Mucosa of descending colon (tissue), 3 donors: ENCODE data around the gene C1QTNF3. TPM values are rescaled to one million over a fixed set of nuclear protein-coding genes. Genes with fewer than 3 reads are reported as not detected.
"Not testable (repeated sequence)": the region's sequence is repeated elsewhere in the genome, so short reads cannot be mapped to it uniquely, and the experiment has no call there.

ENCODE experiments used
- ATAC-seq: fragments of 200-7000 bp; cut with Tn5 transposase; one replicate; pipeline ENCODE4 v1.9.1; 2020; ENCODE audit warnings: mild to moderate bottlenecking, moderate library complexity
- DNase-seq, 3 donors: peaks; one replicate each; pipeline ENCODE4 v3.0.0-alpha.2; 2020
- H3K36me3 ChIP-seq: fragments of 200-600 bp; one replicate; pipeline ENCODE4 v1.8.0; 2021; ENCODE audit warnings: low read depth, mild to moderate bottlenecking
- H3K4me1 ChIP-seq: fragments of 200-600 bp; one replicate; pipeline ENCODE4 v1.8.0; 2021; ENCODE audit warnings: low read depth, mild to moderate bottlenecking
- H3K4me3 ChIP-seq: fragments of 200-600 bp; one replicate; pipeline ENCODE4 v1.8.0; 2021; ENCODE audit warnings: mild to moderate bottlenecking
- H3K9me3 ChIP-seq: fragments of 200-600 bp; one replicate; pipeline ENCODE4 v1.8.0; 2021; ENCODE audit warnings: mild to moderate bottlenecking
- intact Hi-C, 2 donors: fragments of 100-400 bp; cut with DNase I in 1 of 2; cut with micrococcal nuclease in 1 of 2; formaldehyde crosslinking; loops; one replicate each; pipeline versions ENCODE4 v1.11.0 to v1.11.1; 2022; cut with DNase I, micrococcal nuclease
- total RNA-seq, 3 donors: library from RNA; stranded (reverse); fragmentation: NEBNext Ultra II Directional in 2 of 3; extraction: Animal tissue kit (Norgen Biotek cat#: 25700) in 2 of 3; gene quantifications; one replicate each; pipeline versions ENCODE4 v1.2.1 to v1.2.4, GENCODE V29; 2021 to 2023
- TF ChIP-seq, protein P1 (sequence below): fragments of 200-600 bp; IDR thresholded peaks from one replicate; pipeline ENCODE4 v1.8.0; 2022; ENCODE audit warnings: antibody characterized with exemption, mild to moderate bottlenecking
- donor health status: DM: no; HTN: no; CAD: no; lungs with moderate emphysema.
- donor health status: DM: no; HTN: no; CAD: no.
- donor health status: DM: no; HTN: yes; CAD: no.

C1QTNF3 gene
- total RNA-seq, 3 donors from 2014 or later: 5.3 to 10.0 (median 6.1) TPM

DNA sequence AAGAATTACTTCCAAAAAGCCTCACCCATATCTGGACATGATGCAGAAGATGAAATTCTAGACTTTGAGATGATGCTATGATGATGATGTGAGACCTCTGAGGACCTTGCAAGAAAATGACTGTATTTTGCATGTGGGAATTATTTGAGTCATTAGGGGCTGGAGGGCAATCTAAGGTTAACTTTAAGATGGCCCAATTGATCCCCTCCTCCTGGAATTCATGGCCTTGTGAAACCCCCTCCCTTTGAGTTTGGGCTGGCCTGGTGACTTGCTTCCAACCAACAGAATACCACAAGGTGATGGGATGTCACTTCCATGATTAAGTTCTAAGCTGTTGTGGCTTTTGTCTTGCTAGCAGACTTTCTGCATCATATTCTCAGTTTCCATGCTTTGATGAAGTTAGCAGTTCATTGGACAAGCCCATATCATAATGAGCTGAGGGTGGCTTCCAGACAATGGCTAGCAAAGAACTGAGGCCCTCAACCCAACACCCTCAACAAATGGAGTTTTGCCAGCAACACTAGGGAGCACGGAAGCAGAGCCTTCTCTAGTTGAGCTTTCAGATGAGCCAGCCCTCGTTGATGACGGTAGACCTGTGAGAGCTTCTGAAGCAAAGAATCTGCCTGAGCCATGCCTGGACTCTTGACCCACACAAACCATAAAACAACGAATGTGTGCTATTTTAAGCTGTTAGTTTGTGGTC is 27.7 kb downstream of the C1QTNF3 start:
- Histone ChIP-seq H3K36me3 (no peaks in the 10 kb centered on the region), H3K9me3 (no peaks in the 10 kb centered on the region), H3K4me3 (no peak overlapping the region), H3K4me1 (no peaks in the 10 kb centered on the region)
- TF ChIP-seq, protein P1, sequence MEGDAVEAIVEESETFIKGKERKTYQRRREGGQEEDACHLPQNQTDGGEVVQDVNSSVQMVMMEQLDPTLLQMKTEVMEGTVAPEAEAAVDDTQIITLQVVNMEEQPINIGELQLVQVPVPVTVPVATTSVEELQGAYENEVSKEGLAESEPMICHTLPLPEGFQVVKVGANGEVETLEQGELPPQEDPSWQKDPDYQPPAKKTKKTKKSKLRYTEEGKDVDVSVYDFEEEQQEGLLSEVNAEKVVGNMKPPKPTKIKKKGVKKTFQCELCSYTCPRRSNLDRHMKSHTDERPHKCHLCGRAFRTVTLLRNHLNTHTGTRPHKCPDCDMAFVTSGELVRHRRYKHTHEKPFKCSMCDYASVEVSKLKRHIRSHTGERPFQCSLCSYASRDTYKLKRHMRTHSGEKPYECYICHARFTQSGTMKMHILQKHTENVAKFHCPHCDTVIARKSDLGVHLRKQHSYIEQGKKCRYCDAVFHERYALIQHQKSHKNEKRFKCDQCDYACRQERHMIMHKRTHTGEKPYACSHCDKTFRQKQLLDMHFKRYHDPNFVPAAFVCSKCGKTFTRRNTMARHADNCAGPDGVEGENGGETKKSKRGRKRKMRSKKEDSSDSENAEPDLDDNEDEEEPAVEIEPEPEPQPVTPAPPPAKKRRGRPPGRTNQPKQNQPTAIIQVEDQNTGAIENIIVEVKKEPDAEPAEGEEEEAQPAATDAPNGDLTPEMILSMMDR: no peak
- intact Hi-C loops: no loop called here
- DNase-seq (peak in 1 of 3 donors; percentile 58), ATAC-seq (peak; percentile 89)

GRCh38 chr5:34014626-34015025 is 28.4 kb downstream of the C1QTNF3 start:
- TF ChIP-seq, protein P1: no peak
- peak; percentile 72 for ATAC-seq
- no peak for DNase-seq

DNA sequence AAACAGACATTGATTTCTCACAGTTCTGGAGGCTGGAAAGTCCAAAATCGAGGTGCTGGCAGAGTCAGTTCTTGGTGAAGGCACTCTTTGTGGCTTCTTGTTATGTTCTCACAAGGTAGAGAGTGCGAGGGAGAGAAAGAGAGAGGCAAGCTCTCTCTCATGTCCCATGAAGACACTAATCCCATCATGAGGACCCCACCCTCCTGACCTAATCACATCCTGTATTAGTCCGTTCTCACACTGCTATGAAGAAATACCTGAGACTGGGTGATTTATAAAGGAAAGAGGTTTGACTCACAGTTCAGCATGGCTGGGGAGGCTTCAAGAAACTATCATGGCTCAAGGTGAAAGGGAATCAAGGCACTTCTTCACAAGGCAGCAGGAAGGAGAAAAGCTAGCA is 29.5 kb downstream of the C1QTNF3 start:
- no peak for DNase-seq
- intact Hi-C loops: no loop called here
- H3K4me1 ChIP-seq: peaks cover 8% of the 10 kb centered on the region
- H3K36me3 ChIP-seq: no peaks in the 10 kb centered on the region
- no peak overlapping the region for H3K4me3 ChIP-seq
- TF ChIP-seq, protein P1: no peak
- ATAC-seq: no peak
- no peaks in the 10 kb centered on the region for H3K9me3 ChIP-seq

More at GRCh38 chr5:34014626-34015025, 28.4 kb downstream of the C1QTNF3 start:
- Histone ChIP-seq H3K36me3 (no peaks in the 10 kb centered on the region), H3K4me3 (no peak overlapping the region), H3K9me3 (no peaks in the 10 kb centered on the region), H3K4me1 (no peaks in the 10 kb centered on the region)
- intact Hi-C loops: no loop called here

DNA sequence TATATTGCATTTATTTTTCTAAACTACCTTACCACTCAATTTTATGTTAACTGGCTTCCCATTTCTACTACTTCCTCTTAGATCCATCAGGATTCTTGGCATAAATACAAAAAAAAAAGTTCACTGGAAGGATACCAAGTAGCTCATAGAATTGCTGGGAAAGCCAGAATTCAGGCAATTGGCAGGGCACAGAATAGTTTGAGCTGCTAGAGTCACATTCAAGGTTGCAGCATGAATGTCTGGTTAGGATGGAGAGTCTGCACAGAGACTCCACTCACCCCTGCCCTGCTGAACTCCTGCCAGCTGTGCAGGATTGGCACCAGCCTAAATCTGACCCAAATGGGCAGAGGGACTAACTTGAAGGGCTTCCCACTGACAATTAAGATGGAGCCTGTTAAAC is 30.2 kb downstream of the C1QTNF3 start:
- no peak overlapping the region for H3K4me3 ChIP-seq
- TF ChIP-seq, protein P1: no peak
- peaks cover 8% of the 10 kb centered on the region for H3K4me1 ChIP-seq
- DNase-seq (no peak), ATAC-seq (no peak)
- no peaks in the 10 kb centered on the region for H3K36me3 ChIP-seq
- intact Hi-C loops: no loop called here
- H3K9me3 ChIP-seq: no peaks in the 10 kb centered on the region

GRCh38 chr5:34011536-34011935 is 31.5 kb downstream of the C1QTNF3 start:
- Histone ChIP-seq H3K4me1 (peaks cover 8% of the 10 kb centered on the region), H3K9me3 (no peaks in the 10 kb centered on the region)
- TF ChIP-seq, protein P1: no peak

GRCh38 chr5:34010146-34010545 is 32.9 kb downstream of the C1QTNF3 start:
- intact Hi-C loops, H3K9me3 ChIP-seq, H3K4me3 ChIP-seq, H3K36me3 ChIP-seq, H3K4me1 ChIP-seq, DNase-seq, ATAC-seq: not testable (repeated sequence)

More at GRCh38 chr5:34011536-34011935, 31.5 kb downstream of the C1QTNF3 start:
- Histone ChIP-seq H3K36me3 (no peaks in the 10 kb centered on the region), H3K4me3 (no peak overlapping the region)
- intact Hi-C loops: no loop called here
- ATAC-seq (no peak), DNase-seq (no peak)
